OCI-LY1 (cell line): ENCODE data around the gene TMEM18.

Experiments
- H2AFZ ChIP-seq: fragments of 200-600 bp; sonication (generic), shearing (Covaris generic); 2 replicates; pipeline ENCODE4 v1.6.0; 2014; ENCODE audit warnings: antibody characterized with exemption, mild to moderate bottlenecking, low read length
- H3F3A ChIP-seq: fragments of 200-600 bp; sonication (generic), shearing (Covaris generic); 2 replicates; pipeline ENCODE4 v1.6.0; 2014; ENCODE audit warnings: mild to moderate bottlenecking, antibody characterized with exemption, low read length, moderate library complexity; ENCODE audit not compliant: insufficient read depth
- H3K27ac ChIP-seq: fragments of 200-600 bp; sonication (generic); 2 replicates; pipeline ENCODE4 v1.5.1; 2014; ENCODE audit warnings: low read length, mixed run types, mild to moderate bottlenecking, low read depth; ENCODE audit not compliant: poor library complexity, severe bottlenecking
- H3K27me3 ChIP-seq: fragments of 200-600 bp; sonication (generic); 2 replicates; pipeline ENCODE4 v1.6.0; 2014; ENCODE audit warnings: antibody characterized with exemption, mild to moderate bottlenecking, low read length, moderate library complexity; ENCODE audit not compliant: insufficient read depth
- H3K36me3 ChIP-seq: fragments of 200-600 bp; sonication (generic); 2 replicates; pipeline ENCODE4 v1.6.1; 2014; ENCODE audit warnings: mild to moderate bottlenecking, antibody characterized with exemption, low read length, moderate library complexity, mixed read lengths; ENCODE audit not compliant: insufficient read depth
- H3K4me1 ChIP-seq: fragments of 200-600 bp; sonication (generic); 2 replicates; pipeline ENCODE4 v1.5.1; 2014; ENCODE audit warnings: mild to moderate bottlenecking, low read length, moderate library complexity; ENCODE audit not compliant: insufficient read depth, severe bottlenecking
- H3K4me2 ChIP-seq: fragments of 200-600 bp; sonication (generic), shearing (Covaris generic); 2 replicates; pipeline ENCODE4 v1.6.1; 2014; ENCODE audit warnings: low read length
- H3K4me3 ChIP-seq: fragments of 200-600 bp; sonication (generic); 2 replicates; pipeline ENCODE4 v1.5.1; 2014; ENCODE audit warnings: low read length, low read depth, mild to moderate bottlenecking, mixed read lengths; ENCODE audit not compliant: poor library complexity, severe bottlenecking
- H3K79me2 ChIP-seq: fragments of 200-600 bp; shearing (Covaris generic); 2 replicates; pipeline ENCODE4 v1.6.1; 2016; ENCODE audit warnings: mixed run types, low read length, mixed read lengths; ENCODE audit not compliant: insufficient read depth
- H3K9ac ChIP-seq: fragments of 200-600 bp; sonication (generic), shearing (Covaris generic); 2 replicates; pipeline ENCODE4 v1.6.1; 2014; ENCODE audit warnings: mild to moderate bottlenecking, low read length, mixed read lengths
- H3K9me2 ChIP-seq: fragments of 200-600 bp; sonication (generic), shearing (Covaris generic); 2 replicates; pipeline ENCODE4 v1.6.1; 2014; ENCODE audit warnings: low read depth, mild to moderate bottlenecking, low read length, mixed read lengths
- H3K9me3 ChIP-seq: fragments of 200-600 bp; shearing (Covaris generic); 2 replicates; pipeline ENCODE4 v1.6.1; 2014; ENCODE audit warnings: low read length, mixed read lengths
- H4K20me1 ChIP-seq: fragments of 200-600 bp; sonication (generic), shearing (Covaris generic); 2 replicates; pipeline ENCODE4 v1.6.0; 2016; ENCODE audit warnings: mild to moderate bottlenecking, low read length; ENCODE audit not compliant: insufficient read depth
- CTCF ChIP-seq: fragments of 200-600 bp; sonication (generic), shearing (Covaris generic); IDR thresholded peaks from 2 replicates; pipeline ENCODE4 v1.5.1; 2017; ENCODE audit warnings: mild to moderate bottlenecking, antibody characterized with exemption, low read length, moderate library complexity, mixed read lengths
- EZH2 ChIP-seq: fragments of 200-600 bp; sonication (generic), shearing (Covaris generic); IDR thresholded peaks from 2 replicates; pipeline ENCODE4 v1.8.0; 2017; ENCODE audit warnings: borderline replicate concordance, mixed run types, mild to moderate bottlenecking, antibody characterized with exemption, low read length, moderate library complexity, mixed read lengths

Gene TMEM18

GRCh38 chr2:670637-671036 is 6.6 kb downstream of the TMEM18 start:
- H3K4me1 ChIP-seq, result peaks cover 40% of the 10 kb centered on the region
- H3K9me3 ChIP-seq, result peaks cover 16% of the 10 kb centered on the region
- H3K9ac ChIP-seq, result no peak overlapping the region
- H3F3A ChIP-seq, result no peaks in the 10 kb centered on the region; the same call in 1 of the 2 replicates
- H3K27ac ChIP-seq, result no peak overlapping the region
- H3K9me2 ChIP-seq, result no peaks in the 10 kb centered on the region
- H2AFZ ChIP-seq, result no peak overlapping the region
- no peaks in the 10 kb centered on the region for H3K27me3 ChIP-seq
- H3K4me2 ChIP-seq, result no peak overlapping the region
- H3K36me3 ChIP-seq, result peaks cover 79% of the 10 kb centered on the region
- TF ChIP-seq CTCF (no peak), EZH2 (no peak)
- H3K4me3 ChIP-seq, result no peak overlapping the region
- H3K79me2 ChIP-seq, result peaks cover 2% of the 10 kb centered on the region; the same call in 1 of the 2 replicates
- no peaks in the 10 kb centered on the region for H4K20me1 ChIP-seq

- H3K9ac ChIP-seq, result no peak overlapping the region
- TF ChIP-seq EZH2 (no peak), CTCF (no peak)
- peaks cover 86% of the 10 kb centered on the region for H3K36me3 ChIP-seq
- H3K27me3 ChIP-seq, result no peaks in the 10 kb centered on the region
- H3F3A ChIP-seq, result no peaks in the 10 kb centered on the region
- no peak overlapping the region for H2AFZ ChIP-seq
- H3K79me2 ChIP-seq, result no peaks in the 10 kb centered on the region
- H3K4me1 ChIP-seq, result peaks cover 27% of the 10 kb centered on the region
- no peak overlapping the region for H3K4me2 ChIP-seq
- H3K9me2 ChIP-seq, result no peaks in the 10 kb centered on the region
- no peaks in the 10 kb centered on the region for H4K20me1 ChIP-seq
- H3K27ac ChIP-seq, result no peak overlapping the region
- peaks cover 19% of the 10 kb centered on the region for H3K9me3 ChIP-seq
- H3K4me3 ChIP-seq, result no peak overlapping the region
These were observed 7.9 kb downstream of the TMEM18 start for GRCh38 chr2:669323-669722.

GRCh38 chr2:668000-668398 is 9.2 kb downstream of the TMEM18 start:
- no peak overlapping the region for H2AFZ ChIP-seq
- no peaks in the 10 kb centered on the region for H3F3A ChIP-seq
- no peaks in the 10 kb centered on the region for H3K79me2 ChIP-seq
- H3K4me3 ChIP-seq, result no peak overlapping the region
- no peak overlapping the region for H3K4me2 ChIP-seq
- no peaks in the 10 kb centered on the region for H3K27me3 ChIP-seq
- H4K20me1 ChIP-seq, result no peaks in the 10 kb centered on the region
- H3K27ac ChIP-seq, result no peak overlapping the region
- H3K9me2 ChIP-seq, result no peaks in the 10 kb centered on the region
- peaks cover 19% of the 10 kb centered on the region for H3K9me3 ChIP-seq
- H3K4me1 ChIP-seq, result peaks cover 14% of the 10 kb centered on the region
- peaks cover 93% of the 10 kb centered on the region for H3K36me3 ChIP-seq
- no peak overlapping the region for H3K9ac ChIP-seq
- TF ChIP-seq EZH2 (no peak), CTCF (no peak)
